DOHH2 (cell line): ENCODE data around the gene NENF.
"Not testable (repeated sequence)": the region's sequence is repeated elsewhere in the genome, so short reads cannot be mapped to it uniquely, and the experiment has no call there.

Source experiments
- CTCF ChIP-seq: fragments of 200-600 bp; sonication (generic); IDR thresholded peaks from one replicate; pipeline ENCODE4 v1.5.1; 2014; ENCODE audit warnings: antibody characterized with exemption, mild to moderate bottlenecking, low read depth, low read length; ENCODE audit not compliant: poor library complexity, severe bottlenecking
- EZH2phosphoT487 ChIP-seq: fragments of 200-600 bp; sonication (generic); IDR thresholded peaks from 2 replicates; pipeline ENCODE4 v1.6.1; 2017; ENCODE audit warnings: borderline replicate concordance, mild to moderate bottlenecking, antibody characterized with exemption, low read length, moderate library complexity, mixed read lengths

- not testable (repeated sequence) for TF ChIP-seq CTCF, EZH2phosphoT487
Observed at GRCh38 chr1:212395678-212396437, 36.9 kb upstream of the NENF start.
